ENCODE data around the gene COA8. TPM values are rescaled to one million over a fixed set of nuclear protein-coding genes. Genes with fewer than 3 reads are reported as not detected.

COA8 gene
- total and polyA plus RNA-seq, 2 of the 13 experiments (the other 11 are each of a cell fraction or from before 2014, with no cell fraction given): 10.9 to 25.1 TPM

DNA sequence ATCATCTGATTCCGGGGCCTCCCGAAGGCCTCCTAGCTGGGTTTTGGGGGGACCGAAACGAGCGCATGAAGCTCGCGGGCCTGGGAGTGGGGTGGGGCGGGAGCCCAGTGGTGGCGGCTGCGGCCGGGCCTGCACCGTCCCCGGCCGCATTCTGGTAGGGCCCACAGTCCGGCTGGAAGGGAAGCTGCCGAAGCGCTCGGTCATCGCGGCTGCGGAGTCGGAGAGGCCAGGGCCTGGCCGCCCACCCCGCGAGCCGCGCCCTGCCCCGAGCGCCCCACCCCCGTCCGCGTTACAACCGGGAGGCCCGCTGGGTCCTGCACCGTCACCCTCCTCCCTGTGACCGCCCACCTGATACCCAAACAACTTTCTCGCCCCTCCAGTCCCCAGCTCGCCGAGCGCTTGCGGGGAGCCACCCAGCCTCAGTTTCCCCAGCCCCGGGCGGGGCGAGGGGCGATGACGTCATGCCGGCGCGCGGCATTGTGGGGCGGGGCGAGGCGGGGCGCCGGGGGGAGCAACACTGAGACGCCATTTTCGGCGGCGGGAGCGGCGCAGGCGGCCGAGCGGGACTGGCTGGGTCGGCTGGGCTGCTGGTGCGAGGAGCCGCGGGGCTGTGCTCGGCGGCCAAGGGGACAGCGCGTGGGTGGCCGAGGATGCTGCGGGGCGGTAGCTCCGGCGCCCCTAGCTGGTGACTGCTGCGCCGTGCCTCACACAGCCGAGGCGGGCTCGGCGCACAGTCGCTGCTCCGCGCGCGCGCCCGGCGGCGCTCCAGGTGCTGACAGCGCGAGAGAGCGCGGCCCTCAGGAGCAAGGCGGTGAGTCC, 66.1 kb downstream of the COA8 start, which contains the start of gene KLC1 (continued):
- TF ChIP-seq NFAT5 (CRISPR knock-in tag; IDR thresholded peaks at IDR 0.05): 0 out of 2 replicates have a peak, but pooled peaks have one; percentile 30
- TF ChIP-seq, protein P1, sequence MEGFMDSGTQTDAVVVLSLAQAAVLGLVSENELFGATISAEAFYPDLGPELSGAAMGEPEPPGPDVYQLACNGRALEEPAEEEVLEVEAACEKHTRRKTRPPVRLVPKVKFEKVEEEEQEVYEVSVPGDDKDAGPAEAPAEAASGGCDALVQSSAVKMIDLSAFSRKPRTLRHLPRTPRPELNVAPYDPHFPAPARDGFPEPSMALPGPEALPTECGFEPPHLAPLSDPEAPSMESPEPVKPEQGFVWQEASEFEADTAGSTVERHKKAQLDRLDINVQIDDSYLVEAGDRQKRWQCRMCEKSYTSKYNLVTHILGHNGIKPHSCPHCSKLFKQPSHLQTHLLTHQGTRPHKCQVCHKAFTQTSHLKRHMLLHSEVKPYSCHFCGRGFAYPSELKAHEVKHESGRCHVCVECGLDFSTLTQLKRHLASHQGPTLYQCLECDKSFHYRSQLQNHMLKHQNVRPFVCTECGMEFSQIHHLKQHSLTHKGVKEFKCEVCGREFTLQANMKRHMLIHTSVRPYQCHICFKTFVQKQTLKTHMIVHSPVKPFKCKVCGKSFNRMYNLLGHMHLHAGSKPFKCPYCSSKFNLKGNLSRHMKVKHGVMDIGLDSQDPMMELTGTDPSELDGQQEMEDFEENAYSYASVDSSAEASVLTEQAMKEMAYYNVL (CRISPR knock-in tag; IDR thresholded peaks at IDR 0.05; ENCODE audit: borderline replicate concordance): no peak
- TF ChIP-seq ZNF10 (CRISPR knock-in tag; IDR thresholded peaks at IDR 0.05; ENCODE audit: borderline replicate concordance, low read depth): no peak
- TF ChIP-seq AFF4 (CRISPR knock-in tag; IDR thresholded peaks at IDR 0.05): no peak
- TF ChIP-seq, protein P2, sequence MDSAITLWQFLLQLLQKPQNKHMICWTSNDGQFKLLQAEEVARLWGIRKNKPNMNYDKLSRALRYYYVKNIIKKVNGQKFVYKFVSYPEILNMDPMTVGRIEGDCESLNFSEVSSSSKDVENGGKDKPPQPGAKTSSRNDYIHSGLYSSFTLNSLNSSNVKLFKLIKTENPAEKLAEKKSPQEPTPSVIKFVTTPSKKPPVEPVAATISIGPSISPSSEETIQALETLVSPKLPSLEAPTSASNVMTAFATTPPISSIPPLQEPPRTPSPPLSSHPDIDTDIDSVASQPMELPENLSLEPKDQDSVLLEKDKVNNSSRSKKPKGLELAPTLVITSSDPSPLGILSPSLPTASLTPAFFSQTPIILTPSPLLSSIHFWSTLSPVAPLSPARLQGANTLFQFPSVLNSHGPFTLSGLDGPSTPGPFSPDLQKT (CRISPR knock-in tag; IDR thresholded peaks at IDR 0.05; ENCODE audit: borderline replicate concordance): no peak
- no peak for TF ChIP-seq TOE1 (CRISPR knock-in tag; IDR thresholded peaks at IDR 0.05)
- peak; percentile 76 for TF ChIP-seq ZNF563 (CRISPR knock-in tag; IDR thresholded peaks at IDR 0.05)
- TF ChIP-seq, protein P3, sequence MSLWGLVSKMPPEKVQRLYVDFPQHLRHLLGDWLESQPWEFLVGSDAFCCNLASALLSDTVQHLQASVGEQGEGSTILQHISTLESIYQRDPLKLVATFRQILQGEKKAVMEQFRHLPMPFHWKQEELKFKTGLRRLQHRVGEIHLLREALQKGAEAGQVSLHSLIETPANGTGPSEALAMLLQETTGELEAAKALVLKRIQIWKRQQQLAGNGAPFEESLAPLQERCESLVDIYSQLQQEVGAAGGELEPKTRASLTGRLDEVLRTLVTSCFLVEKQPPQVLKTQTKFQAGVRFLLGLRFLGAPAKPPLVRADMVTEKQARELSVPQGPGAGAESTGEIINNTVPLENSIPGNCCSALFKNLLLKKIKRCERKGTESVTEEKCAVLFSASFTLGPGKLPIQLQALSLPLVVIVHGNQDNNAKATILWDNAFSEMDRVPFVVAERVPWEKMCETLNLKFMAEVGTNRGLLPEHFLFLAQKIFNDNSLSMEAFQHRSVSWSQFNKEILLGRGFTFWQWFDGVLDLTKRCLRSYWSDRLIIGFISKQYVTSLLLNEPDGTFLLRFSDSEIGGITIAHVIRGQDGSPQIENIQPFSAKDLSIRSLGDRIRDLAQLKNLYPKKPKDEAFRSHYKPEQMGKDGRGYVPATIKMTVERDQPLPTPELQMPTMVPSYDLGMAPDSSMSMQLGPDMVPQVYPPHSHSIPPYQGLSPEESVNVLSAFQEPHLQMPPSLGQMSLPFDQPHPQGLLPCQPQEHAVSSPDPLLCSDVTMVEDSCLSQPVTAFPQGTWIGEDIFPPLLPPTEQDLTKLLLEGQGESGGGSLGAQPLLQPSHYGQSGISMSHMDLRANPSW (CRISPR knock-in tag; IDR thresholded peaks at IDR 0.05; ENCODE audit: borderline replicate concordance): no peak
- no peak for TF ChIP-seq KLF11 (CRISPR knock-in tag; IDR thresholded peaks at IDR 0.05)
- TF ChIP-seq ZSCAN20 (CRISPR knock-in tag; IDR thresholded peaks at IDR 0.05; ENCODE audit: borderline replicate concordance): no peak
- peak; percentile 55; the same call in 1 of the 2 replicates for TF ChIP-seq ZSCAN12 (CRISPR knock-in tag; IDR thresholded peaks at IDR 0.05)
- TF ChIP-seq SMC3 (IDR thresholded peaks at IDR 0.05; ENCODE audit: low read length): no peak

All from HepG2 (cell line).